Hematopoietic multipotent progenitor cell treated with erythropoietin and hydrocortisone succinate and interleukin-3 and kit ligand, for 6 days (in vitro differentiated cells): Measurements from ENCODE around the gene PIGL.
A peak's percentile ranks its signal among the peaks of the same experiment; 100 is the strongest.
"Not testable (repeated sequence)": the region's sequence is repeated elsewhere in the genome, so short reads cannot be mapped to it uniquely, and the experiment has no call there.

ENCODE experiments used
- DNase-seq: peaks from one replicate; pipeline ENCODE4 v3.0.0-alpha.2; 2015

PIGL gene

GRCh38 chr17:16222406-16222805, 5.4 kb downstream of the PIGL start:
- no peak for DNase-seq

- not testable (repeated sequence) for DNase-seq
Observed at GRCh38 chr17:16229912-16230561, 13.0 kb downstream of the PIGL start.

- no peak for DNase-seq
Observed at GRCh38 chr17:16232391-16232790, 15.4 kb downstream of the PIGL start.

- no peak for DNase-seq
Observed at GRCh38 chr17:16239931-16240330, 22.9 kb downstream of the PIGL start.

GRCh38 chr17:16241906-16242399, 24.9 kb downstream of the PIGL start:
- DNase-seq = no peak

GRCh38 chr17:16243385-16243784, 26.4 kb downstream of the PIGL start:
- DNase-seq = no peak

- no peak for DNase-seq
Observed at GRCh38 chr17:16243801-16244567, 27.0 kb downstream of the PIGL start.

GRCh38 chr17:16247586-16247984, 30.6 kb downstream of the PIGL start:
- no peak for DNase-seq

GRCh38 chr17:16250635-16251034, 33.6 kb downstream of the PIGL start:
- DNase-seq = no peak

GRCh38 chr17:16251043-16251442, 34.0 kb downstream of the PIGL start:
- DNase-seq = no peak

- no peak for DNase-seq
Observed at GRCh38 chr17:16251556-16251955, 34.5 kb downstream of the PIGL start.

- no peak for DNase-seq
Observed at GRCh38 chr17:16254773-16255400, 37.9 kb downstream of the PIGL start.

- DNase-seq = no peak
Observed at GRCh38 chr17:16255481-16255921, 38.5 kb downstream of the PIGL start.

- DNase-seq = peak; percentile 42
Observed at GRCh38 chr17:16258901-16259300, 41.9 kb downstream of the PIGL start.

- DNase-seq = no peak
Observed at GRCh38 chr17:16259926-16260325, 42.9 kb downstream of the PIGL start.

- no peak for DNase-seq
Observed at GRCh38 chr17:16261049-16261448, 44.0 kb downstream of the PIGL start.

GRCh38 chr17:16262201-16262600, 45.2 kb downstream of the PIGL start:
- DNase-seq = no peak

- DNase-seq = no peak
Observed at GRCh38 chr17:16267174-16267573, 50.2 kb downstream of the PIGL start.

GRCh38 chr17:16269658-16270057, 52.6 kb downstream of the PIGL start:
- no peak for DNase-seq

GRCh38 chr17:16272111-16272840, 55.3 kb downstream of the PIGL start:
- DNase-seq = no peak

- DNase-seq = no peak
Observed at GRCh38 chr17:16273499-16273898, 56.5 kb downstream of the PIGL start.

GRCh38 chr17:16273929-16274339, 56.9 kb downstream of the PIGL start:
- no peak for DNase-seq

- DNase-seq = no peak
Observed at GRCh38 chr17:16275024-16275423, 58.0 kb downstream of the PIGL start.
